Measurements from ENCODE around the gene ABHD10.

The ABHD10 gene

DNA sequence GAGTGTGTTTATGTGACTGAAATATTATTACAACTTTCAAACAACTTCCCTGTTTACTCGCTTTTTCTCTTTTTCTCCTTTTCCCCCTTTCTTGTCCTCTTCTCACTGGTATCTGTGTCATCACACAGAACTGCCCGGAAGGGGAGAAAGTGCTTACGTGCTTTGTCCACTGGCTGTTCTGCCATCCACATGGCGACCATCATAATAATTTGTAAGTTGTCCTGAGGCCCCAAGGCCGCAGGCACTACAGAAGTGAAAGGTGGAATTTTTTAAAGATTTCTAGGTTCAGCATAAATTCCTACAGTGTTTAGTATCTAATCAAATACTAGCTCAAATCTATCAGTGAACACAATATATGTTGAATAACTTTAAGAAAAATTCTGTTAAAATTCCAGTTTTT lies 26.7 kb upstream of the ABHD10 start:
- no peak overlapping the region for H3K27ac ChIP-seq (ENCODE audit: low read length)
- DNase-seq = no peak
- no peaks in the 10 kb centered on the region for H3F3A ChIP-seq (ENCODE audit: insufficient read depth, low read length)
- H3K79me2 ChIP-seq (ENCODE audit: low read length) = no peaks in the 10 kb centered on the region
- no peak overlapping the region for H3K4me2 ChIP-seq (ENCODE audit: low read depth, low read length)
- H3K9ac ChIP-seq (ENCODE audit: low read length) = no peak overlapping the region
- H3K36me3 ChIP-seq (replicated peaks; ENCODE audit: insufficient read depth, low read length) = no peaks in the 10 kb centered on the region
- TF ChIP-seq EZH2phosphoT487 (IDR thresholded peaks at IDR 0.05; ENCODE audit: low read length) (no peak), CTCF (IDR thresholded peaks at IDR 0.05; ENCODE audit: low read length) (no peak), EZH2 (optimal IDR thresholded peaks at IDR 0.05; ENCODE audit: low read depth, low read length) (no peak)
- no peak overlapping the region for H3K4me3 ChIP-seq (ENCODE audit: low read length)
- H2AFZ ChIP-seq (ENCODE audit: low read length) = no peak overlapping the region
- H3K9me2 ChIP-seq (replicated peaks; ENCODE audit: insufficient read depth, low read length) = no peaks in the 10 kb centered on the region
- no peaks in the 10 kb centered on the region for H3K4me1 ChIP-seq (ENCODE audit: low read length)
- no peaks in the 10 kb centered on the region for H4K20me1 ChIP-seq (ENCODE audit: insufficient read depth, low read length)
- H3K27me3 ChIP-seq (replicated peaks; ENCODE audit: insufficient read depth, low read length) = no peaks in the 10 kb centered on the region
- no peaks in the 10 kb centered on the region for H3K9me3 ChIP-seq (replicated peaks; ENCODE audit: insufficient read depth, low read length)

DNA sequence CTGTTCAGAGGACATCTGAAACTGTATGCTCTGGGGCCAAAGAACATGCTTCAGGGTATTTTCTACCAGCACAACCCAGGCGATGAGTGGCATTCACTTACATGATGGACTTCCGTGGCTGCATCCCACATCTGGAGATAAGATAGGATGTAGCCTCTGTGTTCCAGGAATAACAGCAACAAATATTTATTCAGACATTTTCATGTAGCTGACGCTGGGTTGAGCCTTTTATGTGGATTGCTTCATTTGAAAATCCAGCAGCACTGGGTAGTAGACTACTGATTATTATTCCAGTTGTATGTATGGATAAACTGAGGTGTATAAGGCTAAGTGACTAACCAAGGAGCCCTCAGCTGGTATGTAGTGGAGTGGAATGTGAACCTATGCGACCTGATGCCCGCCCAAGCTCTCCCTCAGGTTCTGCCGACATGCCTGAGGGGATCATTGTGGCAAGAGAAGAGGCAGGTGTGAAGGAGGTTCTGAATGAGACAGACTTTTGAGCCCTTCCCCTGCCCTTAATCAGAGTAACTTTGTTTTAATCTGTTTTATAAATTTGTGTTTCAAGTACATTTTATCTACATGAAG lies 25.9 kb upstream of the ABHD10 start:
- no peaks in the 10 kb centered on the region for H4K20me1 ChIP-seq (ENCODE audit: insufficient read depth, low read length)
- no peak overlapping the region for H2AFZ ChIP-seq (ENCODE audit: low read length)
- no peaks in the 10 kb centered on the region for H3K9me3 ChIP-seq (replicated peaks; ENCODE audit: insufficient read depth, low read length)
- no peaks in the 10 kb centered on the region for H3F3A ChIP-seq (ENCODE audit: insufficient read depth, low read length)
- no peak overlapping the region for H3K4me2 ChIP-seq (ENCODE audit: low read depth, low read length)
- H3K27me3 ChIP-seq (replicated peaks; ENCODE audit: insufficient read depth, low read length) = no peaks in the 10 kb centered on the region
- no peak overlapping the region for H3K27ac ChIP-seq (ENCODE audit: low read length)
- H3K9me2 ChIP-seq (replicated peaks; ENCODE audit: insufficient read depth, low read length) = no peaks in the 10 kb centered on the region
- no peak overlapping the region for H3K4me3 ChIP-seq (ENCODE audit: low read length)
- no peaks in the 10 kb centered on the region for H3K36me3 ChIP-seq (replicated peaks; ENCODE audit: insufficient read depth, low read length)
- no peak overlapping the region for H3K9ac ChIP-seq (ENCODE audit: low read length)
- TF ChIP-seq CTCF (IDR thresholded peaks at IDR 0.05; ENCODE audit: low read length) (no peak), EZH2 (optimal IDR thresholded peaks at IDR 0.05; ENCODE audit: low read depth, low read length) (no peak), EZH2phosphoT487 (IDR thresholded peaks at IDR 0.05; ENCODE audit: low read length) (no peak)
- H3K79me2 ChIP-seq (ENCODE audit: low read length) = no peaks in the 10 kb centered on the region
- H3K4me1 ChIP-seq (ENCODE audit: low read length) = no peaks in the 10 kb centered on the region
- no peak for DNase-seq

DNA sequence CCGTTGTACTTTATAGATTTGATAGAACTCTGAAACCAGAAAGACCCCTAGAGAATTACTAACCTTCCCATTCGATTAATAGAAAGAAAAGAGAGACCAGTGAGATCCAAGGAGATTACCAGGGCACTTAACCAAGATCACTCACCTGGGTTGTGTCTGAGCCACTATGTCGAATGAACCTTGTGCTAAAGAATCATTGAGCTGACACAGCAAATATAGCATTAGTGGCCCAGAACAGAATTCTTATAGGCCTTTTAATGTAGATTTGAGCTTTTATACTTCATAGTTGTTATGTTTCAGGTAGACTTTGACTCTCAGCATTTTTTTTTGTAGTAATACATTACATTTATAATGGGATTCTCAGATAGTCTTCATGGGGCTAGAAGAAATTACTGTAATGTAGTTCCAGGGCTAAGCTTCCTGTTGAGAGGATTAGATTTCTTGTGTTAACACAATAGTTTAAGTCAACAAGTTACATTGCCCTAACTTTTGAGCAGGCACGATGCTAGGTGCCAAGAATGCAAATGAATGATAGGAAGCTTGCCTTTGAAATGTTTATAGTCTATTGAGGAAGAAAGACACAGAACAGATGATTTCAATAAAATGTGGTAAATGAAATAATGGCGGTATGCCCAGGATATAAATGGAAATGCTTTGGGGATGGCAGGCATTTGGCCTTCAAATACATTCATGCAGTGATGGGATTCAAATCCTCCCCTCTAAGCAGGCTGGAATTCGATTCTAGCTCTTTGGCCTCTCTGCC lies 24.4 kb upstream of the ABHD10 start:
- Histone ChIP-seq H3K9me3 (replicated peaks; ENCODE audit: insufficient read depth, low read length) (no peaks in the 10 kb centered on the region), H3K9me2 (replicated peaks; ENCODE audit: insufficient read depth, low read length) (no peaks in the 10 kb centered on the region), H3K27ac (ENCODE audit: low read length) (no peak overlapping the region), H3F3A (ENCODE audit: insufficient read depth, low read length) (no peaks in the 10 kb centered on the region), H4K20me1 (ENCODE audit: insufficient read depth, low read length) (no peaks in the 10 kb centered on the region), H3K36me3 (replicated peaks; ENCODE audit: insufficient read depth, low read length) (no peaks in the 10 kb centered on the region), H3K79me2 (ENCODE audit: low read length) (no peaks in the 10 kb centered on the region), H3K4me1 (ENCODE audit: low read length) (no peaks in the 10 kb centered on the region), H2AFZ (ENCODE audit: low read length) (no peak overlapping the region), H3K27me3 (replicated peaks; ENCODE audit: insufficient read depth, low read length) (no peaks in the 10 kb centered on the region), H3K4me3 (ENCODE audit: low read length) (no peak overlapping the region), H3K4me2 (ENCODE audit: low read depth, low read length) (no peak overlapping the region), H3K9ac (ENCODE audit: low read length) (no peak overlapping the region)
- TF ChIP-seq CTCF (IDR thresholded peaks at IDR 0.05; ENCODE audit: low read length) = no peak
- no peak for TF ChIP-seq EZH2phosphoT487 (IDR thresholded peaks at IDR 0.05; ENCODE audit: low read length)
- TF ChIP-seq EZH2 (optimal IDR thresholded peaks at IDR 0.05; ENCODE audit: low read depth, low read length) = no peak
- no peak for DNase-seq
